ENCODE data around the gene KDM3A.

DNA sequence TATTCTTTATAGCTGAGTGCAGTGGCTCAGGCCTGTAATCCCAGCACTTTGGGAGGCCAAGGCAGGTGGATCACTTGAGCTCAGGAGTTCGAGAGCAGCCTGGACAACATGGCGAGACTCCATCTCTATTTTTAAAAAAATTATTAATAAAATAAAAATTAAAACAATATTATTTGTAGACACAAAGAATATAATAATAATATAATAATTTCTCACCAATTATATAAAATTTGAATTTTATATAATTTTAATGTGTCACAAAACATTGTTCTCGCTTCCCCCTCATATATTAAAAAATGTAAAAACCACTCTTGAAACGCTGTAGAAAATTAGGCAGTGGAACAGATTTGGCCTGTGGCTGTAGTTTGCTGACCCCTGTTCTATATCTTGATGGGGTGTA, 5.6 kb upstream of the KDM3A start:
- TF ChIP-seq CTCF (IDR thresholded peaks at IDR 0.05; ENCODE audit: low read depth, low read length) = no peak
- TF ChIP-seq POLR2A (IDR thresholded peaks at IDR 0.05; ENCODE audit: extremely low read depth, insufficient read length) = no peak
- no peak for TF ChIP-seq MAX (IDR thresholded peaks at IDR 0.05; ENCODE audit: low read depth, low read length)

Measured in NB4 (cell line).